Liver (tissue), 2 donors: ENCODE measurements around the gene HIKESHI.

Experiments
- EGR1 ChIP-seq, 2 donors: IDR thresholded peaks; 2 replicates each; pipeline ENCODE4 v1.6.1; 2016 to 2018; ENCODE audit warnings: antibody characterized with exemption in 2 of 2, low read depth in 2 of 2
- YY1 ChIP-seq: IDR thresholded peaks from 2 replicates; pipeline ENCODE4 v1.6.1; 2016; ENCODE audit warnings: antibody characterized with exemption, mild to moderate bottlenecking
- TF ChIP-seq, protein P1 (sequence below): IDR thresholded peaks from 2 replicates; pipeline ENCODE4 v1.6.1; 2016; ENCODE audit warnings: antibody characterized with exemption, mild to moderate bottlenecking
- donor health status: healthy.

DNA sequence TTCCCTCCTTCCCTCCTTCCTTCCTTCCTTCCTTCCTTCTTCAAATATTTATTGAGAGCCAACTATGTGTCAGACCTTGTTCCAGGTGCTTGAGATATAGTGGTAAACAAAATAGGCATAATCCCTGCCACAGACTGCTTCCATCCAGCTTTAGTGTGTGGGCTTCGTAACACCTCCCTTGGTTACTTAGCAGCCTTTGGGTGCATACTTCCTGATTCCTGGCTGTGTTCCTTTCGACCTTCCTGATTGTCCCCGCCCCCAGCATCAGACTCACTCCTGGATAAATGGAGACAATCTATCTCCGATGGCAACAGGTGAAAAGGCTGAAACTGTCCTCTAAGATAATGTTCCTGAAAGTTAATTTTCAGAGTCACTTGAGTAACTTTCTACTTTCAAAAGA, 86.2 kb downstream of the HIKESHI start:
- TF ChIP-seq EGR1 (IDR thresholded peaks at IDR 0.05; ENCODE audit: low read depth in 2 of 2) (no peak), YY1 (no peak)
- TF ChIP-seq, protein P1, sequence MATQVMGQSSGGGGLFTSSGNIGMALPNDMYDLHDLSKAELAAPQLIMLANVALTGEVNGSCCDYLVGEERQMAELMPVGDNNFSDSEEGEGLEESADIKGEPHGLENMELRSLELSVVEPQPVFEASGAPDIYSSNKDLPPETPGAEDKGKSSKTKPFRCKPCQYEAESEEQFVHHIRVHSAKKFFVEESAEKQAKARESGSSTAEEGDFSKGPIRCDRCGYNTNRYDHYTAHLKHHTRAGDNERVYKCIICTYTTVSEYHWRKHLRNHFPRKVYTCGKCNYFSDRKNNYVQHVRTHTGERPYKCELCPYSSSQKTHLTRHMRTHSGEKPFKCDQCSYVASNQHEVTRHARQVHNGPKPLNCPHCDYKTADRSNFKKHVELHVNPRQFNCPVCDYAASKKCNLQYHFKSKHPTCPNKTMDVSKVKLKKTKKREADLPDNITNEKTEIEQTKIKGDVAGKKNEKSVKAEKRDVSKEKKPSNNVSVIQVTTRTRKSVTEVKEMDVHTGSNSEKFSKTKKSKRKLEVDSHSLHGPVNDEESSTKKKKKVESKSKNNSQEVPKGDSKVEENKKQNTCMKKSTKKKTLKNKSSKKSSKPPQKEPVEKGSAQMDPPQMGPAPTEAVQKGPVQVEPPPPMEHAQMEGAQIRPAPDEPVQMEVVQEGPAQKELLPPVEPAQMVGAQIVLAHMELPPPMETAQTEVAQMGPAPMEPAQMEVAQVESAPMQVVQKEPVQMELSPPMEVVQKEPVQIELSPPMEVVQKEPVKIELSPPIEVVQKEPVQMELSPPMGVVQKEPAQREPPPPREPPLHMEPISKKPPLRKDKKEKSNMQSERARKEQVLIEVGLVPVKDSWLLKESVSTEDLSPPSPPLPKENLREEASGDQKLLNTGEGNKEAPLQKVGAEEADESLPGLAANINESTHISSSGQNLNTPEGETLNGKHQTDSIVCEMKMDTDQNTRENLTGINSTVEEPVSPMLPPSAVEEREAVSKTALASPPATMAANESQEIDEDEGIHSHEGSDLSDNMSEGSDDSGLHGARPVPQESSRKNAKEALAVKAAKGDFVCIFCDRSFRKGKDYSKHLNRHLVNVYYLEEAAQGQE: no peak
